HepG2 (cell line): ENCODE results near the gene LSM14B. TPM values are rescaled to one million over a fixed set of nuclear protein-coding genes. Genes with fewer than 3 reads are reported as not detected.
A peak's percentile ranks its signal among the peaks of the same experiment; 100 is the strongest.

ENCODE experiments used
- ARID2 ChIP-seq: sonication (generic); formaldehyde crosslinking; IDR thresholded peaks from 2 replicates; pipeline ENCODE4 v1.8.1; 2022; ENCODE audit warnings: mild to moderate bottlenecking, missing genetic modification reagents, borderline replicate concordance
- E2F2 ChIP-seq: sonication (generic); formaldehyde crosslinking; IDR thresholded peaks from 2 replicates; pipeline ENCODE4 v1.4.0; 2020; ENCODE audit warnings: missing genetic modification reagents, borderline replicate concordance
- GABPA ChIP-seq, 2 experiments: IDR thresholded peaks; 2 replicates each; pipeline ENCODE4 v1.6.1; 2011 to 2016; ENCODE audit warnings: low read depth in 2 of 2, low read length in 1 of 2, missing biosample characterization in 1 of 2, missing genetic modification characterization in 1 of 2
- IRF9 ChIP-seq: sonication (generic); formaldehyde crosslinking; IDR thresholded peaks from 2 replicates; pipeline ENCODE4 v1.8.0; 2022; ENCODE audit warnings: missing genetic modification reagents, mild to moderate bottlenecking, borderline replicate concordance
- RXRA ChIP-seq: sonication (generic); formaldehyde crosslinking; IDR thresholded peaks from 2 replicates; pipeline ENCODE4 v1.5.1; 2020; ENCODE audit warnings: missing genetic modification reagents
- SAP130 ChIP-seq: IDR thresholded peaks from 2 replicates; pipeline ENCODE4 v1.6.1; 2016; ENCODE audit warnings: low read depth
- SSRP1 ChIP-seq: IDR thresholded peaks from 2 replicates; pipeline ENCODE4 v1.6.1; 2016; ENCODE audit warnings: control low read depth
- WIZ ChIP-seq: sonication (generic); formaldehyde crosslinking; IDR thresholded peaks from 2 replicates; pipeline ENCODE4 v1.5.1; 2020; ENCODE audit warnings: mild to moderate bottlenecking, missing genetic modification reagents
- ZBTB4 ChIP-seq: sonication (generic); formaldehyde crosslinking; IDR thresholded peaks from 2 replicates; pipeline ENCODE4 v1.4.0; 2020; ENCODE audit warnings: missing genetic modification reagents, mild to moderate bottlenecking, borderline replicate concordance
- ZIK1 ChIP-seq: sonication (generic); formaldehyde crosslinking; IDR thresholded peaks from 2 replicates; pipeline ENCODE4 v1.5.0; 2020; ENCODE audit warnings: mild to moderate bottlenecking, low read depth, missing genetic modification reagents, borderline replicate concordance
- ZNF414 ChIP-seq: sonication (generic); formaldehyde crosslinking; IDR thresholded peaks from 2 replicates; pipeline ENCODE4 v1.5.0; 2020; ENCODE audit warnings: missing genetic modification reagents
- ZNF44 ChIP-seq: sonication (generic); formaldehyde crosslinking; IDR thresholded peaks from 2 replicates; pipeline ENCODE4 v1.5.1; 2020; ENCODE audit warnings: mild to moderate bottlenecking, missing genetic modification reagents
- ZNF570 ChIP-seq: sonication (generic); formaldehyde crosslinking; IDR thresholded peaks from 2 replicates; pipeline ENCODE4 v1.4.0; 2020; ENCODE audit warnings: mild to moderate bottlenecking, missing genetic modification reagents, borderline replicate concordance
- ZNF574 ChIP-seq: sonication (generic); formaldehyde crosslinking; IDR thresholded peaks from 2 replicates; pipeline ENCODE4 v1.4.0; 2020; ENCODE audit warnings: missing genetic modification reagents
- ZNF576 ChIP-seq: sonication (generic); formaldehyde crosslinking; IDR thresholded peaks from 2 replicates; pipeline ENCODE4 v1.4.0; 2020; ENCODE audit warnings: mild to moderate bottlenecking, missing genetic modification reagents
- ZNF674 ChIP-seq: sonication (generic); formaldehyde crosslinking; IDR thresholded peaks from 2 replicates; pipeline ENCODE4 v1.5.0; 2020; ENCODE audit warnings: low read depth, mild to moderate bottlenecking, missing genetic modification reagents
- polyA plus RNA-seq, 8 experiments: library from polyadenylated mRNA; depleted of rRNA in 3 of 8; stranded (reverse) in 7 of 8; unstranded in 1 of 8; fragments of >200 nt; fragmentation: Illumina TruSeq in 4 of 8; extraction: Trizol in 4 of 8; gene quantifications; 2 replicates each; pipeline versions ENCODE4 v1.2.1 to v1.2.3, GENCODE V29; 2011 to 2016; ENCODE audit warnings: low read depth in 4 of 8, missing spikeins in 1 of 8, mixed read lengths in 1 of 8; ENCODE audit not compliant: insufficient read depth in 1 of 8
- total RNA-seq, 5 experiments: library from RNA; depleted of rRNA; stranded (reverse); fragments of >200 nt; fragmentation: Illumina TruSeq; extraction: Trizol; gene quantifications; 2 replicates each; pipeline ENCODE4 v1.2.3, GENCODE V29; 2016; ENCODE audit warnings: low read depth in 1 of 5

Gene LSM14B
- total and polyA plus RNA-seq, 2 of the 13 experiments (the other 11 are each of a cell fraction or from before 2014, with no cell fraction given), result 43.3 to 79.2 TPM

- TF ChIP-seq ZNF44, result peak; percentile 64; the same call in 1 of the 2 replicates
- TF ChIP-seq ZIK1 (CRISPR knock-in tag), result no peak
- no peak for TF ChIP-seq ZNF674 (CRISPR knock-in tag)
- TF ChIP-seq IRF9 (CRISPR knock-in tag), result peak; percentile 21; the same call in 1 of the 2 replicates
- no peak for TF ChIP-seq SAP130 (CRISPR knock-in tag)
- TF ChIP-seq ZNF576 (CRISPR knock-in tag), result no peak
- no peak for TF ChIP-seq ZNF570 (CRISPR knock-in tag)
- TF ChIP-seq ZNF414 (CRISPR knock-in tag), result no peak
- no peak for TF ChIP-seq E2F2 (CRISPR knock-in tag)
- no peak for TF ChIP-seq ZNF574 (CRISPR knock-in tag)
- no peak for TF ChIP-seq ARID2 (CRISPR knock-in tag)
- TF ChIP-seq ZBTB4, result no peak
- TF ChIP-seq RXRA (CRISPR knock-in tag), result no peak
- no peak for TF ChIP-seq GABPA (IDR thresholded peaks at IDR 0.05; ENCODE audit: low read depth, low read length)
- TF ChIP-seq GABPA (CRISPR knock-in tag; IDR thresholded peaks at IDR 0.05; ENCODE audit: low read depth), result no peak
- TF ChIP-seq WIZ (CRISPR knock-in tag), result no peak
- TF ChIP-seq SSRP1 (CRISPR knock-in tag), result no peak
Measured at GRCh38 chr20:62123450-62124118, 1.3 kb downstream of the LSM14B start (continued).
